ENCODE results near the gene ALOX15B. TPM values are rescaled to one million over a fixed set of nuclear protein-coding genes. Genes with fewer than 3 reads are reported as not detected.

Gene ALOX15B
- polyA plus RNA-seq, 1 donor from 2014 or later: not detected

DNA sequence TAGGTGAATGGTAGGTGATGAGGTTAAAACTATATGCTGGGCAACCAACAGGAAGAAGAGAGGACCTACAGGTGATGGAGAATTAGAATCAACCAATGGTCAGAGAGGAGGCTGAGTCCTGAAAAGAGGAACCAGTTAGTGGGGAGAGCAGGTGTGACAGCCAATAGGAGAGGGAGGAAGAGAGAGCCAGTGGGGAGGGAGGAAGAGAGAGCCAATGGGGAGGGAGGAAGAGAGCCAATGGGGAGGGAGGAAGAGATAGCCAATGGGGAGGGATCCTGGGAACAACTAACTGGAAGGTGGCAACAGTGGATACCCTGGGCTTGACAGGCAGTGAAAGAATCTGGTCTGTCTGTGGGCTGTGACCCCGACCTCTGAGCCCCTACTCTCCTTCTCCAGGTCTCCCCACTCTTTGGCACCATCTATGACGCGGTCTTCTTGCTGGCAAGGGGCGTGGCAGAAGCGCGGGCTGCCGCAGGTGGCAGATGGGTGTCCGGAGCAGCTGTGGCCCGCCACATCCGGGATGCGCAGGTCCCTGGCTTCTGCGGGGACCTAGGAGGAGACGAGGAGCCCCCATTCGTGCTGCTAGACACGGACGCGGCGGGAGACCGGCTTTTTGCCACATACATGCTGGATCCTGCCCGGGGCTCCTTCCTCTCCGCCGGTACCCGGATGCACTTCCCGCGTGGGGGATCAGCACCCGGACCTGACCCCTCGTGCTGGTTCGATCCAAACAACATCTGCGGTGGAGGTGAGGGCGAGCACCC lies 32.7 kb upstream of the ALOX15B start:
- H3K36me3 Mint-ChIP-seq: peaks cover 4% of the 10 kb centered on the region
- H3K27me3 Mint-ChIP-seq: peaks cover 15% of the 10 kb centered on the region
- H3K4me3 Mint-ChIP-seq: no peak overlapping the region
- H3K4me1 Mint-ChIP-seq: peaks cover 6 to 11% (median 6%) of the 10 kb centered on the region in 3 donors
- H3K27ac Mint-ChIP-seq: no peak overlapping the region
- peaks cover 0 to under 1% (median 0%) of the 10 kb centered on the region in 3 donors for H3K9me3 Mint-ChIP-seq

DNA sequence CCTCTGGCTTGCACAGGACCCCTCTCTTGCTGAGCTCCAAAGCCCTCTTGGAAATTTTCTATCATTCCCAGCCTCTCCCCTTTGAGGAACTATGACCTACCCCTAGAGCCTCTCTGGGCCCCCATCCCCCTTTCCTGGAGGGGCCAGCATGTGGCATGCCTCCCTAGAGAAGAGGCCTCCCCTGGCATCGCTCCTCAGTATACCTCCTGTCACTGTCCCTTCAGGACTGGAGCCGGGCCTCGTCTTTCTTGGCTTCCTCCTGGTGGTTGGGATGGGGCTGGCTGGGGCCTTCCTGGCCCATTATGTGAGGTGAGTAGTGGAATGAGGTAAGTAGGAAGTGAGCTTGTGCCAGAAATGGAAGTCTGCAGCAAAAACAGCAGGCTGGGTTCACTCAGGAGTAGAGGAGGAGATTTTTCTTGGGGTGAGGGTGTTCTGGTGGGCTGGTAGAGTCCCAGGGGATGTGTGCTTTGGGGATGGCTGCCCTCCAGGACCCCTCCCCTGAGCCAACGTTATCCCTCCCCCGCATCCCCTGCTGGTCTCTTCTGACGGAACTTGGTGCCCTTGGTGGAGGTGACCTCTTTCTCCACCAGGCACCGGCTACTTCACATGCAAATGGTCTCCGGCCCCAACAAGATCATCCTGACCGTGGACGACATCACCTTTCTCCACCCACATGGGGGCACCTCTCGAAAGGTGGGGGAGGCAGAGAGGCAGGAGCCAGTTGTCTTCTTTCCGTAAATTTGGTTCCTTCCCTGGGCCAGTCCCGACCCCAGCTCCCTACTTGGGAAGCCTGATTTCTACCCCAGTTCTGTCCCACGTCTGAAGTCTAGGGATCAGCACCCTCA lies 31.8 kb upstream of the ALOX15B start:
- H3K27me3 Mint-ChIP-seq: peaks cover 13% of the 10 kb centered on the region
- no peak overlapping the region for H3K27ac Mint-ChIP-seq
- H3K9me3 Mint-ChIP-seq: no peaks in the 10 kb centered on the region
- H3K4me1 Mint-ChIP-seq: peaks cover 2 to 7% (median 3%) of the 10 kb centered on the region in 3 donors
- peaks cover 1% of the 10 kb centered on the region for H3K36me3 Mint-ChIP-seq
- H3K4me3 Mint-ChIP-seq: no peak overlapping the region

DNA sequence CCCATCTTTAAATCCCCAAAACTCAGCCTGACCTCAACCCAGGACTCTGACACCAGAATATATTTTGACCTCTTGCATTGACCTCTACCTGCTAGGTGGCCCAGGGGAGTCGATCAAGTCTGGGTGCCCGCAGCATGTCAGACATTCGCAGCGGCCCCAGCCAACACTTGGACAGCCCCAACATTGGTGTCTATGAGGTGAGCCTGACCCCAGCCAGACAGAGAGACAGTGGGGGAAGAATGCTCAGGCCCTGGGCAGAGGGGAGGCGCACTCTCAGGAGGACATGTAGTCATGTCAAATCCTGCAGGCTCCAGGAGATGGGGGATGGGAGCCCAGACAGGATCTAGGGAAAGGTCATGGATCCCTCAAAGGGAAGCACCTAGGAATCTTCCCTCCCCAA lies 31.0 kb upstream of the ALOX15B start:
- peaks cover 0 to 3% (median 0%) of the 10 kb centered on the region in 3 donors for H3K4me1 Mint-ChIP-seq
- H3K36me3 Mint-ChIP-seq: no peaks in the 10 kb centered on the region
- no peak overlapping the region for H3K27ac Mint-ChIP-seq
- no peaks in the 10 kb centered on the region for H3K9me3 Mint-ChIP-seq
- H3K4me3 Mint-ChIP-seq: no peak overlapping the region
- H3K27me3 Mint-ChIP-seq: peaks cover 9% of the 10 kb centered on the region

DNA sequence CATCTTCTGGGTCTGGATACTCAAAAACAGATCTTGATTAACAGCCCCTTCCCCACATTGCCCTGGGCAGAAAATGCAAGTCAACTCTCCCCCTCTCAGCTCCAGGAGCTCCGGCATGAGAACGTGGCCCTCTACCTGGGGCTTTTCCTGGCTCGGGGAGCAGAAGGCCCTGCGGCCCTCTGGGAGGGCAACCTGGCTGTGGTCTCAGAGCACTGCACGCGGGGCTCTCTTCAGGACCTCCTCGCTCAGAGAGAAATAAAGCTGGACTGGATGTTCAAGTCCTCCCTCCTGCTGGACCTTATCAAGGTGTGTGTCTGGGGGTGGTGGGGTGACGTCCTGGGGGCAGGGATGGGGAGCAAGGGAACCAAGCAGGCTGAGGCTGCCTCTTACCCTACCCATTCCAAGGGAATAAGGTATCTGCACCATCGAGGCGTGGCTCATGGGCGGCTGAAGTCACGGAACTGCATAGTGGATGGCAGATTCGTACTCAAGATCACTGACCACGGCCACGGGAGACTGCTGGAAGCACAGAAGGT lies 26.7 kb upstream of the ALOX15B start:
- no peaks in the 10 kb centered on the region for H3K36me3 Mint-ChIP-seq
- peaks cover 26% of the 10 kb centered on the region for H3K27me3 Mint-ChIP-seq
- H3K27ac Mint-ChIP-seq: no peak overlapping the region
- no peak overlapping the region for H3K4me3 Mint-ChIP-seq
- peaks cover 7 to 21% (median 12%) of the 10 kb centered on the region in 3 donors for H3K4me1 Mint-ChIP-seq
- H3K9me3 Mint-ChIP-seq: no peaks in the 10 kb centered on the region

DNA sequence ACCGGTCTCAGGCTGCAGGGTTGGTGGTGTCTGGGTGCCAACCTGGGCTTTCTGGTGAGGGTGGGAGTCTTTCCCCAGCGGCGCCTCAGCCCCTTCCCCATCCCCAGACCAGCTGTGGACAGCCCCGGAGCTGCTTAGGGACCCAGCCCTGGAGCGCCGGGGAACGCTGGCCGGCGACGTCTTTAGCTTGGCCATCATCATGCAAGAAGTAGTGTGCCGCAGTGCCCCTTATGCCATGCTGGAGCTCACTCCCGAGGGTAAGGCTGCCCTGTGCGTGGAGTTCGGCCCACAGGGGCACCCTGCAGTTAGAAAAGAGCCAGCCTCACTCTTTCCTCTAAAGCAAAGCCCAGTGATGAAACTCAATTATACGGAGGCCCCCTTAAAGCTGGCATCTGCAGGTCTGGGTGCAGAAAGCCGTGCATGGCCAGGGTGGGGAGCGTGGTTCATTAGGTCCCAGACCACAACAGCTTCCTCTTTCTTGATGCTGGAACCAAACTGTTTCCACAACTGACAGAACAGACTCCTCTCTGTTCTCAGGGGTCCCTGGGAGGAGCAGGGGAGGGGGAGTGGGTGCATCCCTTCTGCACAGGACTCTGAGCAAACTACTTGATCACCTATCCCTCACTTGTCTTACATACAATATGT lies 25.7 kb upstream of the ALOX15B start:
- H3K36me3 Mint-ChIP-seq: no peaks in the 10 kb centered on the region
- H3K9me3 Mint-ChIP-seq: no peaks in the 10 kb centered on the region
- H3K27ac Mint-ChIP-seq: no peak overlapping the region
- peaks cover 7 to 21% (median 12%) of the 10 kb centered on the region in 3 donors for H3K4me1 Mint-ChIP-seq
- peak overlapping the region in 2 of 4 donors; percentile 52 to 74 for H3K4me3 Mint-ChIP-seq
- peaks cover 24% of the 10 kb centered on the region for H3K27me3 Mint-ChIP-seq

DNA sequence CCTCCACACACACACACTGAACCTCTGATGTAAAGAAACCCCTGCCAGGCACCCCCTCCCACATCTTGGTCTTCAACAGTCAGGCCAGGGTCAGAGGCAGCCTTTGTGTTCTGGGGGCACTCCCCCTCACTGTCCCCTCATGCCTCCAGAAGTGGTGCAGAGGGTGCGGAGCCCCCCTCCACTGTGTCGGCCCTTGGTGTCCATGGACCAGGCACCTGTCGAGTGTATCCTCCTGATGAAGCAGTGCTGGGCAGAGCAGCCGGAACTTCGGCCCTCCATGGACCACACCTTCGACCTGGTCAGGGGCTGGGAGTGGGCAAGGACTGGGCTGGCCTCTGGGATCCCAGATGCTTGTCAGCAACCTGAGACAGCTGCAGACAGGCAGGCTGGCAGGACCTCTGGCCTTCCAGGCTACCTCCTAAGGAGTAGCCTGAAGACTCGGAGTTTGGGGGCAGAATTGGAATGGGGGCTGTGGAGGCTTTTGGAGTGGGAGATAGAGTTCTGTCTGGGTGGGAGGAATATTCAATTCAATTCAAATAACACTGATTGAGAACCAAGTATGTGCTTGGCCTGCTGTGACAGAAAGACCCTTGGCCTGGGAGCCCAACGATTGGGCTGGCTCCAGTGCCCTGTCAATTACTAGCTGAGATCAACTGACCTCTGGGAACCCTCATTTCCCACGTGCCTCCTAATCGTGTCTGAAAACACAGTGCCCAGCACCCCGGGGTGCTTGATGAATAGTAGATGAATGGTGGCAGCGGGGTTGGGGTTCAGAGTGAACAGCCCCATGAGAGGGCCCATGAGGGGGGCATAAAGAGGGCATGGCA lies 24.9 kb upstream of the ALOX15B start:
- Mint-ChIP-seq H3K4me3 (peak overlapping the region in 1 of 4 donors; percentile 52), H3K4me1 (peaks cover 7 to 26% (median 11%) of the 10 kb centered on the region in 3 donors), H3K9me3 (no peaks in the 10 kb centered on the region), H3K27ac (no peak overlapping the region), H3K36me3 (no peaks in the 10 kb centered on the region), H3K27me3 (peaks cover 23% of the 10 kb centered on the region)

DNA sequence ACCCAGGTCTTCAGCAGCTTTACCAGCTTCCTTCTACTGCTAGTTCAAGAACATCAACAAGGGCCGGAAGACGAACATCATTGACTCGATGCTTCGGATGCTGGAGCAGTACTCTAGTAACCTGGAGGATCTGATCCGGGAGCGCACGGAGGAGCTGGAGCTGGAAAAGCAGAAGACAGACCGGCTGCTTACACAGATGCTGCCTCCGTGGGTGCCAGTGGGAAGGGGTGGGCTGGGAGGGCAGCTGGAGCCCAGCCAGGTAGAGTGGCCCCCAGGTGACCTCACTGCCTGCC lies 24.4 kb upstream of the ALOX15B start:
- Mint-ChIP-seq H3K9me3 (no peaks in the 10 kb centered on the region), H3K27ac (no peak overlapping the region), H3K4me3 (no peak overlapping the region), H3K4me1 (peaks cover 7 to 26% (median 11%) of the 10 kb centered on the region in 3 donors), H3K27me3 (peaks cover 24% of the 10 kb centered on the region), H3K36me3 (no peaks in the 10 kb centered on the region)

DNA sequence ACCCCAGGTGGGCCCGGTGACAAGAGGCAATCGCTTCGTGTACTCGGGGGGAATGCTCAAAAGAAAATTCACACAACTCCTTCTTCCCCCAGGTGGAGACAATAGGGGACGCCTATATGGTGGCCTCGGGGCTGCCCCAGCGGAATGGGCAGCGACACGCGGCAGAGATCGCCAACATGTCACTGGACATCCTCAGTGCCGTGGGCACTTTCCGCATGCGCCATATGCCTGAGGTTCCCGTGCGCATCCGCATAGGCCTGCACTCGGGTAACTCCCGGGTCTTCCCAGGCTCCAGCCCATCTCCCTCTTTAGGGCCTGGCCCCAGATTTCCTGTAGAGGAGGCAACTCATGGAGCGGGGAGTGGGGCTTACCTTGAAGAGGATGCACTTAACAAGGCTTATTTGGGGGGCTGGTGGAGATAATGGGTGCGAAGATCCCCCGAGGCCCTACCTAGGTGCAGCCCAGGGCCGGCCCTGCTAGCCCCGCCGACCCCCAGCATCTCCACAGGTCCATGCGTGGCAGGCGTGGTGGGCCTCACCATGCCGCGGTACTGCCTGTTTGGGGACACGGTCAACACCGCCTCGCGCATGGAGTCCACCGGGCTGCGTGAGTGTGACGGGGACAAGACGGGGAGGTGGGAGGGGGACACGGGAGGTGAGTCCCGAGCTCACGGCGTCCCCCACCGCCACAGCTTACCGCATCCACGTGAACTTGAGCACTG lies 23.5 kb upstream of the ALOX15B start:
- no peak overlapping the region for H3K4me3 Mint-ChIP-seq
- H3K36me3 Mint-ChIP-seq: no peaks in the 10 kb centered on the region
- no peak overlapping the region for H3K27ac Mint-ChIP-seq
- H3K27me3 Mint-ChIP-seq: peaks cover 29% of the 10 kb centered on the region
- H3K9me3 Mint-ChIP-seq: no peaks in the 10 kb centered on the region
- peaks cover 7 to 26% (median 11%) of the 10 kb centered on the region in 3 donors for H3K4me1 Mint-ChIP-seq

DNA sequence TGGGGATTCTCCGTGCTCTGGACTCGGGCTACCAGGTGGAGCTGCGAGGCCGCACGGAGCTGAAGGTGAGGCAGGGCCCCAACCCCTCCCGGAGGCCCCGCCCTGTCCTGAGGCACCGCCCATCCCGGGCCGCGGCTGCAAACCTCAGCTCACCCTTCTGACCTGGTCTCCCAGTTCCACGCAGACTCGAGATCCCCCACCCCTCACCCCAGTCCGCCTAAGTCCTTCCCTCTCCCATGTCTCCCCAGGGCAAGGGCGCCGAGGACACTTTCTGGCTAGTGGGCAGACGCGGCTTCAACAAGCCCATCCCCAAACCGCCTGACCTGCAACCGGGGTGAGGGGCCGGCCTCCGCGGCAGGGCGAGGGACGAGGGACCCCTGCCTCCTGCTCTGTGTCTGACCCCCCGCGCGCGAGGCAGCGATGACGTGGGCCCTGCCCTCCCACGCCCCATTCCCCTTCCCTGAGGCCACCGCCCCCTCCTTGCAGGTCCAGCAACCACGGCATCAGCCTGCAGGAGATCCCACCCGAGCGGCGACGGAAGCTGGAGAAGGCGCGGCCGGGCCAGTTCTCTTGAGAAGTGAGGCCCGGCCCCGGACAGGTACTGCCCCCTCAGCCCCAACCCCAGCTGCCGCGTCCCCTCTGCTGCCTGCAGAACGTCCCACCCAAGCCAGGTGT lies 22.8 kb upstream of the ALOX15B start:
- Mint-ChIP-seq H3K27ac (no peak overlapping the region), H3K27me3 (peaks cover 35% of the 10 kb centered on the region), H3K4me1 (peaks cover 7 to 26% (median 11%) of the 10 kb centered on the region in 3 donors), H3K36me3 (no peaks in the 10 kb centered on the region), H3K9me3 (no peaks in the 10 kb centered on the region), H3K4me3 (peak overlapping the region in 3 of 4 donors; percentile 57 to 88 (median 60))

DNA sequence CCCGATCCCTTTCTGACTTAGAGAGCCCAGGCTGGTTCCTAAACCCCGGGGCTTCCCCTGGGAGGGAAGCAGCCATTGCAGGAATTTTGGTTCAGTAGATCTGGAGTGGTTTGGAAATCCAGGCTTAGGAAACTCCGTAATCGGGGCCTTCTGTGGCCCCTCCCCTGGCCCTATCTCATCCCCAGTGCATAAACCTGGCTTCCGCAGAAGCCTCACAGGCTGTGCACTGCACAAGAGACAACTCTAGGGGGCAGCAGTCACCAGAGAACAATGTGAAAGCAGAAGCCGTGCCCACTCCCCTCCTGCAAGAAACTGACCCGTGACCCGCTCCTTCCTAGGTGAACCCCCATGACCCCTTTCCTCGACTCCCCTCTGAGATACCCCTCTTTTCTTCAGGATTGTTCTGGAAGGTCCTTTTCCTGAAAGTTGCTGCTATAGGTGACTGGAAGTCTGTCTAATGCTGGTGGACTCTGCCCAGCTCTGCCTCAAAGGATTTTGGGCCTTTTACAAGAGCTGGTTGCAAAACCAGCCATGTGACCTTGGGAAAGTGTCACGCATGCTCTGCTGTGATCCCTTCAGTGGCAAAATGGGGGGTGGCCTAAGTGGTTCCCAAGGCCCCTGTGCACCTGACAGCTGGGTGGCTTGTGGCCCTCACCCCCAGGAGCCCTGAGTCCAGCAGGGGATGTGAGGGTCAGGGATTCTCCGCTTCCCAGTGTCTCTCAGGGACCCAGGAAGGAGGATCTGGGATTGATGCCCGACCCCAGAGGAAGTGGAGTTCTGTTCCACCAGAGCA lies 22.0 kb upstream of the ALOX15B start:
- peaks cover 3% of the 10 kb centered on the region for H3K36me3 Mint-ChIP-seq

DNA sequence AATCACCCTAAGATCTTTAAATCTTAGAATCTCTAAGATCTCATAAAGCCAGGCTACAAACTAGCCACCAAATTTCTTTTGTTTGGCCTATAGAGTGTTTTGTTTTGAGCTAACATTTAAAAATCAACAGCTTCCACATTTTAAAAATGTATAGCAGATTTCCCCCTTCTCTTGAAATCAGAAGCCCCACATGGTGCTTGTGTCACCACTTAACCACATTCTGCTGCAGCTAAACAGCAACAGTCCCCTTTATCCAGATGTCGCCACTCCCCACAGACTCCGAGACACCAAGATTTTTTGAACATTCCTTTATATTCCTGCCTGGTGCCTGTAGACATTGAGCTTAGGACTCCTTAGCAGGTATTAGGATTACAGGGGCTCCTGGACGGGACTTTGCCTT lies 20.4 kb upstream of the ALOX15B start:
- peaks cover 2 to 23% (median 8%) of the 10 kb centered on the region in 3 donors for H3K4me1 Mint-ChIP-seq
- H3K9me3 Mint-ChIP-seq: no peaks in the 10 kb centered on the region
- H3K27ac Mint-ChIP-seq: no peak overlapping the region
- H3K4me3 Mint-ChIP-seq: no peak overlapping the region
- peaks cover 34% of the 10 kb centered on the region for H3K27me3 Mint-ChIP-seq
- H3K36me3 Mint-ChIP-seq: peaks cover 3% of the 10 kb centered on the region

More for the DNA sequence above, 22.0 kb upstream of the ALOX15B start:
- Mint-ChIP-seq H3K4me1 (peaks cover 7 to 26% (median 13%) of the 10 kb centered on the region in 3 donors), H3K4me3 (peak overlapping the region in 3 of 4 donors; percentile 57 to 88 (median 60)), H3K9me3 (no peaks in the 10 kb centered on the region), H3K27ac (no peak overlapping the region), H3K27me3 (peaks cover 39% of the 10 kb centered on the region)

DNA sequence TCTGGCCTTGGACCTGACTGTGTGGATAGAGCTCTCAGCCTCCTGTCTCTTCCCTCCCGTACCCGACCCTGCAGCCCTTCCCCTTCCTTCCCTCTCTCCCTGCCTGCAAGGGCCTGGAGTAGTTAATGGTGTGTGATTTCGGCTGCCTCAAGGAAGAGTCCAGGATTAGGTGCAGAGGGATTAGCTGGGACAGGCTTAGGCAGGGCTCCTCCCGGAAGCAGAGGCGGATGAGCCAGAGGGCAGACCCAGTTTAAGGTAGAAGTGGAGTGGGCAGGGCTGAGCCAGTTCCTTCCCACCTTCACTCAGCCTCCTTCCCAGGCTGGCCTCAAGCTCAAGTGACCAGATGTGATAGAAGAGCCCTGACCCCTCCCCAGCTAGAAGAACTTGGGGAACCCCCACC lies 19.7 kb upstream of the ALOX15B start:
- Mint-ChIP-seq H3K9me3 (no peaks in the 10 kb centered on the region), H3K27ac (no peak overlapping the region), H3K27me3 (peaks cover 33% of the 10 kb centered on the region), H3K36me3 (peaks cover 3% of the 10 kb centered on the region), H3K4me1 (peaks cover 0 to 18% (median 5%) of the 10 kb centered on the region in 3 donors), H3K4me3 (no peak overlapping the region)

Measured in IgD-negative memory B cell (primary cell).